SU-DHL-6 (cell line): Measurements from ENCODE around the gene TMCC2.

Source experiments
- H2AFZ ChIP-seq: fragments of 200-600 bp; sonication (generic); 2 replicates; pipeline ENCODE4 v1.6.1; 2014; ENCODE audit warnings: low read depth, mild to moderate bottlenecking, moderate library complexity, mixed read lengths, antibody characterized with exemption, low read length; ENCODE audit not compliant: severe bottlenecking
- H3F3A ChIP-seq: fragments of 200-600 bp; shearing (Covaris generic); 2 replicates; pipeline ENCODE4 v1.6.0; 2016; ENCODE audit warnings: antibody characterized with exemption, mild to moderate bottlenecking; ENCODE audit not compliant: insufficient read depth
- H3K27ac ChIP-seq: fragments of 200-600 bp; sonication (generic); 2 replicates; pipeline ENCODE4 v1.5.1; 2016; ENCODE audit warnings: low read depth, mild to moderate bottlenecking, low read length, moderate library complexity, mixed read lengths
- H3K27me3 ChIP-seq: fragments of 200-600 bp; sonication (generic), shearing (Covaris generic); 2 replicates; pipeline ENCODE4 v1.6.0; 2014; ENCODE audit warnings: mild to moderate bottlenecking, low read length
- H3K36me3 ChIP-seq: fragments of 200-600 bp; sonication (generic); 2 replicates; pipeline ENCODE4 v1.6.1; 2014; ENCODE audit warnings: mild to moderate bottlenecking, low read length, mixed read lengths
- H3K4me2 ChIP-seq: fragments of 300-600, 200-600 bp; shearing (Covaris generic), sonication (generic); 2 replicates; pipeline ENCODE4 v1.6.0; 2014; ENCODE audit warnings: low read length, low read depth, mild to moderate bottlenecking; ENCODE audit not compliant: poor library complexity, severe bottlenecking
- H3K4me3 ChIP-seq: fragments of 200-600 bp; sonication (generic); 2 replicates; pipeline ENCODE4 v1.5.1; 2014; ENCODE audit warnings: antibody characterized with exemption, low read length, mild to moderate bottlenecking, mixed read lengths; ENCODE audit not compliant: insufficient read depth, poor library complexity, severe bottlenecking
- H3K79me2 ChIP-seq: fragments of 200-600 bp; sonication (generic); 2 replicates; pipeline ENCODE4 v1.6.1; 2014; ENCODE audit warnings: mild to moderate bottlenecking, low read length, moderate library complexity; ENCODE audit not compliant: insufficient read depth
- H3K9ac ChIP-seq: fragments of 200-600 bp; sonication (generic); 2 replicates; pipeline ENCODE4 v1.7.0; 2014; ENCODE audit warnings: mild to moderate bottlenecking, low read length
- H3K9me2 ChIP-seq: fragments of 200-600 bp; sonication (generic); replicated peaks from 2 replicates; pipeline ENCODE4 v1.6.1; 2014; ENCODE audit warnings: low read length; ENCODE audit not compliant: insufficient read depth
- H3K9me3 ChIP-seq: fragments of 200-600 bp; sonication (generic); 2 replicates; pipeline ENCODE4 v1.6.1; 2014; ENCODE audit warnings: low read length, mixed read lengths; ENCODE audit not compliant: insufficient read depth
- H4K20me1 ChIP-seq: fragments of 200-600 bp; sonication (generic); 2 replicates; pipeline ENCODE4 v1.6.1; 2014; ENCODE audit warnings: low read depth, mild to moderate bottlenecking, antibody characterized with exemption, low read length, moderate library complexity, mixed read lengths
- CTCF ChIP-seq: fragments of 200-600 bp; sonication (generic); IDR thresholded peaks from one replicate; pipeline ENCODE4 v1.5.1; 2017; ENCODE audit warnings: antibody characterized with exemption, mild to moderate bottlenecking, low read length, moderate library complexity; ENCODE audit not compliant: insufficient read depth, poor library complexity, severe bottlenecking
- EZH2phosphoT487 ChIP-seq: fragments of 200-600 bp; sonication (generic), shearing (Covaris generic); conservative IDR thresholded peaks from 2 replicates; pipeline ENCODE4 v1.6.1; 2018; ENCODE audit warnings: mild to moderate bottlenecking, antibody characterized with exemption, low read length, moderate library complexity, mixed read lengths

The TMCC2 gene

GRCh38 chr1:205246351-205247119, 18.8 kb downstream of the TMCC2 start:
- no peaks in the 10 kb centered on the region for H3K79me2 ChIP-seq
- no peaks in the 10 kb centered on the region for H3K9me3 ChIP-seq
- TF ChIP-seq EZH2phosphoT487 (no peak), CTCF (no peak)
- no peak overlapping the region for H3K4me2 ChIP-seq
- no peaks in the 10 kb centered on the region for H3F3A ChIP-seq
- H3K27me3 ChIP-seq = no peaks in the 10 kb centered on the region
- no peaks in the 10 kb centered on the region for H4K20me1 ChIP-seq
- no peaks in the 10 kb centered on the region for H3K36me3 ChIP-seq
- no peak overlapping the region for H3K9ac ChIP-seq
- no peaks in the 10 kb centered on the region for H3K9me2 ChIP-seq
- H2AFZ ChIP-seq = no peak overlapping the region
- no peak overlapping the region for H3K27ac ChIP-seq
- no peak overlapping the region for H3K4me3 ChIP-seq

GRCh38 chr1:205247130-205247921, 19.6 kb downstream of the TMCC2 start:
- H3K9me2 ChIP-seq = no peaks in the 10 kb centered on the region
- H3F3A ChIP-seq = no peaks in the 10 kb centered on the region
- H3K4me3 ChIP-seq = no peak overlapping the region
- H3K27ac ChIP-seq = no peak overlapping the region
- no peak for TF ChIP-seq CTCF
- no peak for TF ChIP-seq EZH2phosphoT487
- no peak overlapping the region for H3K9ac ChIP-seq
- no peaks in the 10 kb centered on the region for H4K20me1 ChIP-seq
- no peak overlapping the region for H3K4me2 ChIP-seq
- no peak overlapping the region for H2AFZ ChIP-seq
- no peaks in the 10 kb centered on the region for H3K79me2 ChIP-seq
- H3K27me3 ChIP-seq = no peaks in the 10 kb centered on the region
- H3K9me3 ChIP-seq = no peaks in the 10 kb centered on the region
- no peaks in the 10 kb centered on the region for H3K36me3 ChIP-seq

GRCh38 chr1:205248793-205249601, 21.3 kb downstream of the TMCC2 start:
- no peaks in the 10 kb centered on the region for H3K79me2 ChIP-seq
- no peak overlapping the region for H2AFZ ChIP-seq
- TF ChIP-seq EZH2phosphoT487 (no peak), CTCF (no peak)
- H3K4me3 ChIP-seq = no peak overlapping the region
- H3K27ac ChIP-seq = no peak overlapping the region
- no peaks in the 10 kb centered on the region for H3F3A ChIP-seq
- H4K20me1 ChIP-seq = no peaks in the 10 kb centered on the region
- H3K27me3 ChIP-seq = no peaks in the 10 kb centered on the region
- no peaks in the 10 kb centered on the region for H3K9me2 ChIP-seq
- H3K9me3 ChIP-seq = no peaks in the 10 kb centered on the region
- H3K9ac ChIP-seq = no peak overlapping the region
- no peaks in the 10 kb centered on the region for H3K36me3 ChIP-seq
- no peak overlapping the region for H3K4me2 ChIP-seq
